ENCODE data around the gene ZNF780A.
"Not testable (repeated sequence)": the region's sequence is repeated elsewhere in the genome, so short reads cannot be mapped to it uniquely, and the experiment has no call there.

The ZNF780A gene

GRCh38 chr19:40081411-40081810 is 9.3 kb downstream of the ZNF780A start:
- no peak for DNase-seq

- DNase-seq, result no peak
These were observed 10.5 kb downstream of the ZNF780A start for GRCh38 chr19:40080289-40080688.

- no peak for DNase-seq
These were observed 12.4 kb downstream of the ZNF780A start for GRCh38 chr19:40078377-40078776.

- DNase-seq, result no peak
These were observed 20.7 kb downstream of the ZNF780A start for GRCh38 chr19:40070058-40070457.

GRCh38 chr19:40059624-40060023 is 31.1 kb downstream of the ZNF780A start:
- DNase-seq, result no peak

GRCh38 chr19:40057166-40057565 is 33.6 kb downstream of the ZNF780A start:
- no peak for DNase-seq

GRCh38 chr19:40056505-40056904 is 34.2 kb downstream of the ZNF780A start:
- no peak for DNase-seq

GRCh38 chr19:40055832-40056504 is 34.8 kb downstream of the ZNF780A start, which contains the start of gene ZNF780B:
Gene ZNF780B (minus strand): TSS chr19:40056231. CDS start chr19:40050332, 5,899 bp downstream.
- DNase-seq, result peak; percentile 53 to 56

GRCh38 chr19:40055049-40055448 is 35.7 kb downstream of the ZNF780A start:
- no peak for DNase-seq

- DNase-seq, result no peak
These were observed 36.1 kb downstream of the ZNF780A start for GRCh38 chr19:40054632-40055031.

GRCh38 chr19:40053491-40053890 is 37.3 kb downstream of the ZNF780A start:
- no peak for DNase-seq

GRCh38 chr19:40041718-40042117 is 49.0 kb downstream of the ZNF780A start:
- DNase-seq, result not testable (repeated sequence)

- not testable (repeated sequence) for DNase-seq
These were observed 52.7 kb downstream of the ZNF780A start for GRCh38 chr19:40038047-40038446.

GRCh38 chr19:40035996-40036395 is 54.7 kb downstream of the ZNF780A start:
- no peak for DNase-seq

GRCh38 chr19:40033989-40034560 is 56.7 kb downstream of the ZNF780A start:
- DNase-seq, result no peak

- DNase-seq, result no peak
These were observed 64.2 kb downstream of the ZNF780A start for GRCh38 chr19:40026597-40026970.

- DNase-seq, result no peak
These were observed 64.7 kb downstream of the ZNF780A start for GRCh38 chr19:40025938-40026596.

GRCh38 chr19:40023969-40024368 is 66.8 kb downstream of the ZNF780A start:
- no peak for DNase-seq
